GM12874 (cell line): ENCODE results near the gene BRIP1.
A peak's percentile ranks its signal among the peaks of the same experiment; 100 is the strongest.

Experiments used
- TF ChIP-seq, protein P1 (sequence below): IDR thresholded peaks from 2 replicates; pipeline ENCODE4 v1.5.1; 2011; ENCODE audit warnings: low read depth, mild to moderate bottlenecking, control low read depth, low read length, moderate library complexity; ENCODE audit not compliant: insufficient read depth

The BRIP1 gene

DNA sequence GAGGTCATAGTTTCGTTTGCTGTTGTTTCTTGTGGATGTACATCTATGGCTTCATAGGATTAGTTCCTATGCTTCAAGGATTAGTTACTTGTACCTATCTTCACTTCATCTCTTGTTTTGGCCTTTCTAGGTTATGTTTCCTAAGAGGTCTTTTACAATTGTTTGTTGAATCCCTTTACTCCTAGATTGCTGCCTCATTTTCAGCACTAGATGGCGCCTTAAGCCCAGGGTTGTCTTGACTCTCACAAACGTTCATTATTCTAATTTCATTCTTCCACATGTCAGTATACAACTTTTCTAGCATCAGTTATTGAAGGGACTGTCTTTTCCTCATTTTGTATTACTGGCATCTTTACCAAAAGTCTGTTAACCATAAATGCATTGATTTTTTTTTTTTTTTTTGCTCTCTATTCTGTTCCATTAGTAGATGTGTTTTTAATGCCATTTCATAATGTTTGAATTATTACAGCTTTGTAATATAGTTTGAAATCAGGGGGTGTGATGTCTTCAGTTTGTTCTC is 227.4 kb downstream of the BRIP1 start:
- TF ChIP-seq, protein P1, sequence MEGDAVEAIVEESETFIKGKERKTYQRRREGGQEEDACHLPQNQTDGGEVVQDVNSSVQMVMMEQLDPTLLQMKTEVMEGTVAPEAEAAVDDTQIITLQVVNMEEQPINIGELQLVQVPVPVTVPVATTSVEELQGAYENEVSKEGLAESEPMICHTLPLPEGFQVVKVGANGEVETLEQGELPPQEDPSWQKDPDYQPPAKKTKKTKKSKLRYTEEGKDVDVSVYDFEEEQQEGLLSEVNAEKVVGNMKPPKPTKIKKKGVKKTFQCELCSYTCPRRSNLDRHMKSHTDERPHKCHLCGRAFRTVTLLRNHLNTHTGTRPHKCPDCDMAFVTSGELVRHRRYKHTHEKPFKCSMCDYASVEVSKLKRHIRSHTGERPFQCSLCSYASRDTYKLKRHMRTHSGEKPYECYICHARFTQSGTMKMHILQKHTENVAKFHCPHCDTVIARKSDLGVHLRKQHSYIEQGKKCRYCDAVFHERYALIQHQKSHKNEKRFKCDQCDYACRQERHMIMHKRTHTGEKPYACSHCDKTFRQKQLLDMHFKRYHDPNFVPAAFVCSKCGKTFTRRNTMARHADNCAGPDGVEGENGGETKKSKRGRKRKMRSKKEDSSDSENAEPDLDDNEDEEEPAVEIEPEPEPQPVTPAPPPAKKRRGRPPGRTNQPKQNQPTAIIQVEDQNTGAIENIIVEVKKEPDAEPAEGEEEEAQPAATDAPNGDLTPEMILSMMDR, result peak; percentile 58

DNA sequence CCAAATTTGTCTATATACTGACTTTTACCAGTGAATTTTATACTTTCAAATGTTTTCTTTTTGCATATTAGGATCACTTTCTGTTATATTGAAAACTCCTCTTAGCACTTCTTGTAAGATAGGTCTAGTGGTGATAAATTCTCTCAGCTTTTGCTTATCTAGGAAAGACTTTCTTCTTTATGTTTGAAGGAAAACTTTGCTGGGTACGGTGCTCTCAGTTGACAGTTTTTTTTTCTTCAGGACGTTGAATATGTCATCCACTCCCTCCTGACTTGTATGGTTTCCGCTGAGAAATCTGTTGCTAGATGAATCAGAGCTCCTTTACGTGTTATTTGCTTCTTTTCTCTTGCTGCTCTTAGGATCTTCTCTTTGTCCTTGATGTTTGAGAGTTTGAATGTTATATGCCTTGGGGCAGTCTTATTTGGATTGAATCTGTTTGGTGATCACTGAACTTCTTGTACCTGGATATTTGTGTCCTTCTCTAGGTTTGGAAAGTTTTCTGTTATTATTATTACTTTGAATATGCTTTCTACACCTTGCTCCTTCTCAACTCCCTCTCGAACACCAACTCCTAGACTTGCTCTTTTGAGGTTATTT is 228.3 kb downstream of the BRIP1 start:
- TF ChIP-seq, protein P1, result no peak

DNA sequence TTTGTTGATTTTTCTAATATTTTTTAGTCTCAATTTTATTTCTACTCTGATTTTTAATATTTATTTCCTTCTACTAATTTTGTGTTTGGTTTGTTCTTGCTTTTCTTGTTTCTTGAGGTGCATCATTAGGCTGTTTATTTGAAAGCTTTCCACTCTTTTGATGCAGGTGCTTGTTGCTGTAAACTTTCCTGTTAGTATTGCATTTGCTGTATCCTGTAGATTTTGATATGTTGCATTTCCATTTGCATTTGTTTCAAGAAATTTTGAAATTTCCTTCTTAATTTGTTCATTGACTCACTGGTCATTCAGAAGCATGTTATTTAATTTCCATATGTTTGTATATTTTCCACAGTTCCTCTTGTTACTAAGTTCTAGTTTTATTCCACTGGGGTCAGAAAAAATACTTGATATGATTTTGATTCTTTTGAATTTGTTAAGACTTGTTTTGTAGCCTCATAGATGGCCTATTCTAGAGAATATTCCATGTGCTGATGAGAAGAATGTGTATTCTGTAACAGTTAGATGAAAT is 229.3 kb downstream of the BRIP1 start:
- TF ChIP-seq, protein P1, result no peak

DNA sequence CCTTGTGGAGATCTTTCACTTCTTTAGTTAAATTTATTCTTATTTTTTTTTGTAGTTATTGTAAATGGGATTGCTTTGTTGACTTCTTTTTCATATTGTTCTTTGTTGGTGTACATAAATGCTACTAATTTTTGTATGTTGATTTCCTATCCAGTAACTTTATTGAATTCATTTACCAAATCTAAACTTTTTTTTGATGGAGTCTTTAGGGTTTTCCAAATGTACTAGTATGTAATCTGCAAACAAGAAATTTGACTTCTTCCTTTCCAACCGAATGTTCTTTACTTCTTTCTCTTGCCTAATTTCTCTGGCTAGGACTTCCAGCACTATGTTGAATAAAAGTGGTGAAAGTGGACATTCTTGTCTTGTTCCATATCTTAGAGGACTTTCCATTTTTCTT is 230.5 kb downstream of the BRIP1 start:
- TF ChIP-seq, protein P1, result no peak

DNA sequence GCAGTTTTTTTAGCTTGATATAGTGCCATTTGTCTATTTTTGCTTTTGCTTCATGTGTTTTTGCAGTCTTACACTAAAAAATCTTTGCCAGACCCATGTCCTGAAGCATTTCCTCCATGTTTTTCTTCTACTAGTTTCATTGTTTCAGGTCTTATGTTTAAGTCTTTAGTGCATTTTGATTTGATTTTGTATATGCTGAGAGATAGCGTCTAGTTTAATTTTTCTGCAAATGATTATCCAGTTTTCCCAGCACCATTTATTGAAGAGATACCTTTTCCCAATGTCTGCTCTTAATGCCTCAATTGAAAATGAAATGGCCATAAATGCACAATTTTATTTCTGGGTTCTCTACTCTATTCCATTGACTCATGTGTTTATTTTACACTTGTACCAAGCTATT is 231.5 kb downstream of the BRIP1 start:
- TF ChIP-seq, protein P1, result no peak
